Activated naive CD4-positive, alpha-beta T cell treated with anti-CD3 and anti-CD28 coated beads, Interleukin-2, amount 50 U/mL, for 24 hours (primary cell): ENCODE measurements around the gene PDE6H.

Source experiments
- H3K27ac Mint-ChIP-seq: one replicate; pipeline ENCODE4 v1.8.0; 2021; ENCODE audit warnings: mild to moderate bottlenecking, mixed read lengths
- H3K27me3 Mint-ChIP-seq: one replicate; pipeline ENCODE4 v1.8.0; 2021; ENCODE audit warnings: mixed read lengths
- H3K36me3 Mint-ChIP-seq: one replicate; pipeline ENCODE4 v1.8.0; 2021; ENCODE audit warnings: mixed read lengths
- H3K4me1 Mint-ChIP-seq: one replicate; pipeline ENCODE4 v1.8.0; 2021; ENCODE audit warnings: mixed read lengths
- H3K4me3 Mint-ChIP-seq: one replicate; pipeline ENCODE4 v1.8.0; 2021; ENCODE audit warnings: mild to moderate bottlenecking, mixed read lengths
- H3K9me3 Mint-ChIP-seq: one replicate; pipeline ENCODE4 v1.8.0; 2021; ENCODE audit warnings: mixed read lengths

PDE6H gene

DNA sequence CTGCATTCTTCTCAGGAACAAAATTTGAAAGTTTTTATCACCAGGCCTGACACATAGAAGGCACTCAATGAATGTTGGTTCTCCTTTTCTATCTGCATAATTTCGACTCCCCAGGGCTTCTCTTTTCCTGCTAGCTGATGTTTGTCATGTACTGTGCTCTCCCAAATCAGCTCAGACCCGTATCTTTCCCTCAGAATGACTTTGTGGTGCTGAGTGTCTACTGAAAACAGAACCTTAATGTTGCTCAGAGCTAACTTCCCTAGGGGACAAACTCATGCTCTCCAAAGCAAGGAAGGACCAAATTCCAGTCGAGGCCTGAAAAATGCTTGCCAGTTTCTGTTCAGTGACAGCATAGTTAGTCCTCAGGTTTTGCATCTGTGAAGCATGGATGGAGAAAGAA is 13.4 kb upstream of the PDE6H start:
- H3K9me3 Mint-ChIP-seq, result peaks cover 5% of the 10 kb centered on the region
- peaks cover 2% of the 10 kb centered on the region for H3K36me3 Mint-ChIP-seq
- peak overlapping the region; percentile 100 for H3K4me3 Mint-ChIP-seq
- peaks cover 78% of the 10 kb centered on the region for H3K4me1 Mint-ChIP-seq
- H3K27me3 Mint-ChIP-seq, result no peaks in the 10 kb centered on the region
- H3K27ac Mint-ChIP-seq, result peak overlapping the region; percentile 98

DNA sequence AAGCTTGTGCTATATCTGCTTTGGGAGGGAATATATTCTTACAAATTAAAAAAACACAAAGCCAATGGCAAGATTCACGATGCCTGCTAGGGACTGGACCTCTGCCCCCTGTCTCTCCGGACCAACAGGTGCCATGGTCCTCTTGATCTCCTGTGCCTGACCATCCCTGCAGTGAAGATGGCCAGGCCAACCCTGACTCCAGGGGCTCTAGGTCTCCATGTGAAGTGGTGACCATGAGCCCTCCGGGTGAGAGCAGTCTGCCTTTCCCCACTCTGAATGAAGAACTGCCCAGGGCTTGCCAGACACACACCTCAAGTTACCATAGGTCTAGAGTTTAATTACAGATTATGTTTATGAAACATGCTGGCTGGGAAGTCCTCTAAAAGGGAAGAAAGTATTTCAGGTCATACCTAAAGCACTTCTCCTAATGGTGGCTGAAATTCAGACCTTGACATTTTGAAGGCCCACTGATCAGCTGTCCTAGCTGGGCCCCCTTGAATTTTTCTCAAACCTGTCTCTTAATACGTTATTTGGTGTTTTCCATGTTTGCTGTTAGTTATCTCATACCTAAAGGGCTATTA is 12.8 kb upstream of the PDE6H start:
- H3K4me1 Mint-ChIP-seq, result peaks cover 78% of the 10 kb centered on the region
- H3K27me3 Mint-ChIP-seq, result no peaks in the 10 kb centered on the region
- peaks cover 2% of the 10 kb centered on the region for H3K36me3 Mint-ChIP-seq
- H3K4me3 Mint-ChIP-seq, result peak overlapping the region; percentile 100
- peaks cover 5% of the 10 kb centered on the region for H3K9me3 Mint-ChIP-seq
- peak overlapping the region; percentile 98 for H3K27ac Mint-ChIP-seq

DNA sequence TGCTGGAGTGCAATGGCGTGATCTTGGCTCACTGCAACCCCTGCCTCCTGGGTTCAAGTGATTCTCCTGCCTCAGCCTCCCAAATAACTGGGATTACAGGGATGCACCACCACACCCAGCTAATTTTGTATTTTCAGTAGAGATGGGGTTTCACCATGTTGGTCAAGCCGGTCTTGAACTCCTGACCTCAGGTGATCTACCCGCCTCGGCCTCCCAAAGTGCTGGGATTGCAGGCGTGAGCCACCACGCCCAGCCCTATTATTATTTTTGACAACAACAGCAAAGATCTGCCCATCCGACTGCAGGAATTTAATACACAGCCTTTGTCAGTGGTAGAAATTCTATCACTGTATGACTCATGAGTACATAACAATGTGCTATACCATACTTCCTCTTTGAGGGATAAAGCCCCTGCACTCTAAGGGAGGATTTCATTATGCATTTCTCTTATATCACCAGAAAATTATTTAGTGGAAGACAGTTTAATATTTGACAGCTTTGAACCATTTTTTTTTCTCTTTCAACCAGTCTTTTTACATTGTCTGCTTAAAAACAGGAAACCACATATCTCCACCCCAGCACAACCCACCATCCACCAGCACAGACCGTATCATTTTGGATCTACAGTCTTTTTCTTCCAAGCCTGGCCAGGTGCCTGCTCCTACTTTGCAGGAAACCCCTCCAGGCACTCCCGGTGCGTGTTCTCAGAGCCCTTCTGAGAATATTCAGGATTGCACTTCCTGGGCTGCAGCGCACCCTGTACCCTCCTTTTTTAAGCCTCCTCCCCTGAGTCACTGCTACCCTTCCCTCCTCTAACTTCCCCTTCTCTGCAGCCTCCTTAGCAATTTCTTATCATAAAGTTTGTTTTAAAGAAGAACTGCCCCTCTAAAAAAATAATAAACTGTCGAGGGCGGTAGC is 12.0 kb upstream of the PDE6H start:
- peak overlapping the region; percentile 100 for H3K4me3 Mint-ChIP-seq
- H3K27ac Mint-ChIP-seq, result peak overlapping the region; percentile 98
- peaks cover 82% of the 10 kb centered on the region for H3K4me1 Mint-ChIP-seq
- H3K9me3 Mint-ChIP-seq, result peaks cover 5% of the 10 kb centered on the region
- no peaks in the 10 kb centered on the region for H3K27me3 Mint-ChIP-seq
- H3K36me3 Mint-ChIP-seq, result peaks cover 2% of the 10 kb centered on the region

DNA sequence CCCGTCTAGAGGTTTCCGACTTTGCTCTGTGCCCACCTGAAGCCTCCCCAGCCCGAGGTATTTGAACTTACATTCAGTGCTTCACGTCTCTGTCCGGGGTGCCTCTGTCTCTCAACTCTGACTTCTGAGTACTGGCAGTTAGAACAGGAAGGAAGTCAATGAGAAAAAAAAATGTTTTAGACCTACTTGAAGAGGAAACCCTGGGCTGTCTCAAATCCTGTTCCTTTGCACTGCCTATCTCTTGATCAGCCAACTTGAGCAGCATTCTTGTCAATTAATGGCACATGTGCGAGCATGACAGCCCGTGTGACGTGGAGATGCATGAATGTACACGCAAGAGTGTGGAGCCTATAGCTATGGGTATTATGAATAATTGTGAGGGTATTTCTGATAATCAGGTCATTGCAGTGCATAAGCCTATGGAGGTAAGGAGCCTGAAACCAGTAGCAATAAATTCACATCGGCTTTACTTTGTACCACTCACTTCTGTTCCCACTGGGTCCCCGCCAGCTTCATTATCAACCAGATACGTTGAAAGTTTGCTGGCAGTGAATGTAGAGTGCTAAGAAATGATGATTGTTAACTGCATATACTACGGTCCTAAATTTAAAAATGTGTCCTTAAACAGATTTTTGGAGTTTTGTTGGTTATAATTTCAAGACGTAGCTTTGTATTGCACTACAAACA is 11.2 kb upstream of the PDE6H start, which contains the start of gene ARHGDIB:
TSS of gene ARHGDIB (minus strand) at position 136 of the 687 bp plus-strand sequence. CDS start 10,889 bp downstream, outside the sequence.
- Mint-ChIP-seq H3K27ac (peak within 1 kb of the TSS; percentile 98), H3K9me3 (peaks cover 5% of the 10 kb centered on the region), H3K4me3 (peak within 1 kb of the TSS; percentile 100), H3K27me3 (no peaks in the 10 kb centered on the region), H3K36me3 (peaks cover 2% of the 10 kb centered on the region), H3K4me1 (peaks cover 81% of the 10 kb centered on the region)

DNA sequence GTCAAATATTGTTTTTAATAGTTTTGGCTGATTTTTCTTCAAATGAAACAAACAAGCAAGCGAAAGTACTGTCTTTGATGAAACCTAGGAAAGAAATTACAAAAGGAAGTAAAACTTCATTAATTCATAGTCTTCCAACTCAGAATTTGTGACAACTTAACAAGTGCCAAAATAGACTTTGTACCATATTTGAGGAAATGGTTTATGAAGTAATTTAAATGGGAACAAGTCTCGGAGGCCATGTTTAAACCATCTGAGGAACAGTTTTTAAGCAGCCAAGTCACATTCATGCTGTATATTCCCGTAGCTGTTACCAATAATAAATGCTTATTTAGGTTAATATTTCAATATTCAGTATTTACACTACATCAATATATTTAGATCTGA is 10.7 kb upstream of the PDE6H start:
- H3K4me1 Mint-ChIP-seq, result peaks cover 77% of the 10 kb centered on the region
- H3K27me3 Mint-ChIP-seq, result no peaks in the 10 kb centered on the region

DNA sequence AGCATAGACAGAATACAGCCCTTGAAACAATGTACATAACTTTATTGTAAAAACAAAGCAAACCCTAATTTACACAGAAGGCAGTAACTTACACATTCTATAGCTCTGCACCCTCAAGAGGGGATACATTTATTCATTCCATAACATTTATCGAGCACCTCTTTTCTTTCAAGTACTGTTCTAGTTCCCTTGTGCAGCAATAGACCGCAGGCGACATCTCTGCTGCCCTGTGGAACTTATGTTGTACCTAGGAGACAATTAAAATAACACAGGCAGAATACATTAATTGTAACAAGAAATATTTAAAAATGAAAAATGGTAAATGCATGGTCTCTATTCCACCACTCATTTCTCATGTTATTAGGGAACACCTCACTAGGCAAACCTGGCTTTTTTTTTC is 10.0 kb upstream of the PDE6H start:
- H3K4me1 Mint-ChIP-seq, result peaks cover 77% of the 10 kb centered on the region
- H3K9me3 Mint-ChIP-seq, result peaks cover 5% of the 10 kb centered on the region
- H3K4me3 Mint-ChIP-seq, result peak overlapping the region; percentile 71
- H3K27ac Mint-ChIP-seq, result peak overlapping the region; percentile 98
- no peaks in the 10 kb centered on the region for H3K27me3 Mint-ChIP-seq
- H3K36me3 Mint-ChIP-seq, result no peaks in the 10 kb centered on the region

More for the DNA sequence above, 10.7 kb upstream of the PDE6H start:
- Mint-ChIP-seq H3K4me3 (peak overlapping the region; percentile 100), H3K9me3 (peaks cover 5% of the 10 kb centered on the region), H3K27ac (peak overlapping the region; percentile 98), H3K36me3 (peaks cover 2% of the 10 kb centered on the region)

DNA sequence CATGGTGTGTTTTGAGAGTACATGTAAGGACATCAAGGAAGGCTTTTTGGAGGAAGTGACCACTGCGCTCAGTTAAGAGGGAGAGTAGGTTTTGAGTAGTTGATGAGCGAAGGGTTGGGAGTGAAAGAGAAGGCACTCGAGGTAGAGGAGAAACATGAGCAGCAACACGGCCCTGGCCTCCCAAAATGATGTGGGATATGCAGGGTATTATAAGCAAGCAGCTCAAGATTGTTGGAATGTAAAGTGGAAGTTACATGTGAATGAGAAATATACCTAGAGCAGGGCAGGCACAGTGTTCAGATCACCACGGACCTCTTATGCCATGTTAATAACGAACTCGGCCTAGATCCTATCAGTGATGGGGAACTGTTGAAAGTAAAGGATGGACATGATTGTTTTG is 9.3 kb upstream of the PDE6H start:
- H3K27me3 Mint-ChIP-seq, result no peaks in the 10 kb centered on the region
- H3K4me3 Mint-ChIP-seq, result peak overlapping the region; percentile 38
- peaks cover 5% of the 10 kb centered on the region for H3K9me3 Mint-ChIP-seq
- peak overlapping the region; percentile 98 for H3K27ac Mint-ChIP-seq
- peaks cover 78% of the 10 kb centered on the region for H3K4me1 Mint-ChIP-seq
- no peaks in the 10 kb centered on the region for H3K36me3 Mint-ChIP-seq

DNA sequence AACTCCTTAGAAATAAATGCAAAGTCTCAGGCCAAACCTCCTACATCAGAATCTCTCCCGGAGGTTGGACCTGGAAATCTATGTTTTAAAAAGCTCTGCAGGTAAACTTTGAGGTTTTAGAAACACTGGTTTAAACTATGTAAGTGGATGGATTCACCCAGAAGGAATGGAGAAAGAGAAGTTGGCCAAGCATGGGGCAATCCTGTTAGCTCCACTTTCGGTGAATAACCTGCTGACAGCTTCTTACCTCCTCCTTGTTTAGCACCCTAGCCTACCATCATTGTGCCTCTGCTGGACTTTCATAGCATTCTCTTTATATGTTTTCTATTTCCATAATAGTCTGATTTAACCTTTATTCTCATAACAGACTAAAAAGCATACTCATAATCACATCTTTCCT is 8.4 kb upstream of the PDE6H start:
- H3K27ac Mint-ChIP-seq, result peak overlapping the region; percentile 98
- no peaks in the 10 kb centered on the region for H3K36me3 Mint-ChIP-seq
- H3K4me1 Mint-ChIP-seq, result peaks cover 75% of the 10 kb centered on the region
- no peak overlapping the region for H3K4me3 Mint-ChIP-seq
- H3K9me3 Mint-ChIP-seq, result peaks cover 5% of the 10 kb centered on the region
- no peaks in the 10 kb centered on the region for H3K27me3 Mint-ChIP-seq

DNA sequence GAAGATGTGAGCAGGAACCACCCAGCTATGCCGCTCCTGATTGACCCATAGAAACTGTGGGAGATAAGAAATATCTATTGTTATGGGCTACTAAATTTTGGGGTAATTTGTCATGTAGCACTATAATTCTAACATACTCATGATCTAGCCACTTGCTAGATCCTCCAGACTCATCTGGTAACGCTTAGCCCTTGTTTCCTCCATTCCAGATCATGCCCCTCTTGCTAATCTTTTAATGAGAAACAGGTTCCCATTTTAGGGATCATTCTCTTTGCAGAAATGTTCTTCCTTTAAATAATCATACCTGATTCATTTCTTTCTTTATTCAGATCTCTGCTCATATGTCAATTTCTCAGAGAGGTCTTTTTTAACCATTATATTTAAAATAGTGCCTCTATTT is 7.6 kb upstream of the PDE6H start:
- Mint-ChIP-seq H3K27me3 (no peaks in the 10 kb centered on the region), H3K36me3 (peaks cover 3% of the 10 kb centered on the region), H3K4me1 (peaks cover 76% of the 10 kb centered on the region), H3K4me3 (no peak overlapping the region), H3K9me3 (peaks cover 9% of the 10 kb centered on the region), H3K27ac (peak overlapping the region; percentile 98)

DNA sequence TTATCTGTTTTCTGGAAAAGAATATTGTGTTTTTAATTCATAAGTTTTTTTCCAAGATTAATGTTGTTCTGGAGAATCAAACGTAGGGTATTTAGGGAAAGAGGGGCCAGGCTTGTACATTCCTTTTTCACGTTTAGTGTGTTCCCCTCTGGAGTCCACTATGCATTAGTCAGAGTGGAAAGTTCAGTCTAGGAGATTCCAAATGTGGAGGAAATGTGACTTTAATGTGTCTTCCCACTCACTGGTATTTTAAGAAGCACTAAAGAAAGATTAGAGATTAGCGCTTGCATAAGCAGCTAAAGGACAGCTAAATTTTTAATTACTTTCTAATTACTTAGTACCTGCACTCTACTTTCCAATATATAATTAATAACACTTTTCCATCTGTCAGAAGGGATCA is 4.4 kb upstream of the PDE6H start:
- Mint-ChIP-seq H3K4me3 (no peak overlapping the region), H3K27me3 (no peaks in the 10 kb centered on the region), H3K36me3 (peaks cover 3% of the 10 kb centered on the region), H3K9me3 (peaks cover 12% of the 10 kb centered on the region), H3K27ac (no peak overlapping the region), H3K4me1 (peaks cover 83% of the 10 kb centered on the region)

DNA sequence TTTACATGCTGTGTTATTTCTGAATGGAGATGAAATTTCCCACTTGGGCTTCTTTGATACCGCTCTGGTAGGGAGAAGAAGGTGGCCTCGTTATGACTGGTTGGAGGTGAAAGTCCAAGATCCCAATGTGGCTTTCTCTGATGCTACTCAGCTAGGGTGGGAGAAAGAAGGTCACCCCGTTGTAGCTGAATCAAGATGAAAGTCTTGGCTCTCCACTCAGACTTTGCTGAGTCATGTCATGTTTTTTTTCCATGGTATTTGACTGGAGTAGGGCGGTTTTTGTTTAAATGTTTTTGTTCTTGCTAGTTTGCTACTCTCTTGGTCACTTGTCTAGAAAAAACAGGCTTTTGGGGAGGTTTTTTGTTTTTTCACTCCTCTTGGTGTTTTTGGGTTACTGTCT is 2.4 kb upstream of the PDE6H start:
- H3K9me3 Mint-ChIP-seq, result peaks cover 7% of the 10 kb centered on the region
- H3K36me3 Mint-ChIP-seq, result peaks cover 3% of the 10 kb centered on the region
- peaks cover 74% of the 10 kb centered on the region for H3K4me1 Mint-ChIP-seq
- H3K27me3 Mint-ChIP-seq, result no peaks in the 10 kb centered on the region
- H3K4me3 Mint-ChIP-seq, result no peak overlapping the region
- peak overlapping the region; percentile 51 for H3K27ac Mint-ChIP-seq

DNA sequence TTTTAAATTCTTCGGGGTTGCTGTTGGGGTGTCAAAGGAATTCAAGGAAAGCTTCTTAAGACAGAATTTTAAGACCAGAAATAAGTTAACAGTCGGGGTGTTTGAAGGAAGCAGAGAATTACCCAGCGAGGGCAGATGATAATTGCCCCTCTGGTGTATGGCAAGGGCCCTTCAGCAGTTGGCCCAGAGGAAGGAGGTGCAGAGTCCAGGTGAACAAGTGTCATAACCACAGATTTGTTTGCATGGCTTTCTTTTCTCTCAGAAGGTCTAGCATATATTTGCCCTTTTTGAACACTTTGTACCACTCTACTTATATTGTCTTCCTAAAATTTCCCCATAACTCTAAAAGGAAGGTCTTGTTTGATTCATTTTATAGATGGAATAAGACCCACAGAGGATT is 1.8 kb downstream of the PDE6H start:
- Mint-ChIP-seq H3K27ac (no peak overlapping the region), H3K36me3 (peaks cover 3% of the 10 kb centered on the region), H3K27me3 (no peaks in the 10 kb centered on the region), H3K4me1 (peaks cover 62% of the 10 kb centered on the region), H3K4me3 (no peak overlapping the region), H3K9me3 (peaks cover 7% of the 10 kb centered on the region)

DNA sequence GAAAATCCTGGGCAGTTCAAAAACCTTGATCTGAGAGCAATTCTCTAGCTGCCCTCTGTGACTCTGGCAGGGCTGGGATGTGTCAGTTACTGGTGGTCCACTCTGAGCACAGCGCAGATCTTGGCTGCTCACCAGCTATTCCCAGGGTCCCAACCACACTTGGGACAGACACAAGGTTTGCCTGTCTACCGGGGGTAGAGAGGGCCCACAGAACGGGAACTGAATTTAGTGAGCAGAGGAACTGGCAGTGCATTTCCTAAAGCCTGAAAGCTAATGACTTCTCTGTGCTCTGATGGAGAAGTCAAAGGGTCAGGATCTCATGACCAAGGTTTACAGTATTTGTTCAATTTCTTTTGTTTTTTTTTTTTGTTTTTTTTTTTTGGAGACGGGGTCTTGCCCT is 2.6 kb downstream of the PDE6H start:
- peaks cover 62% of the 10 kb centered on the region for H3K4me1 Mint-ChIP-seq
- no peaks in the 10 kb centered on the region for H3K36me3 Mint-ChIP-seq
- H3K27ac Mint-ChIP-seq, result no peak overlapping the region
- H3K27me3 Mint-ChIP-seq, result no peaks in the 10 kb centered on the region
- H3K4me3 Mint-ChIP-seq, result no peak overlapping the region
- H3K9me3 Mint-ChIP-seq, result no peaks in the 10 kb centered on the region

DNA sequence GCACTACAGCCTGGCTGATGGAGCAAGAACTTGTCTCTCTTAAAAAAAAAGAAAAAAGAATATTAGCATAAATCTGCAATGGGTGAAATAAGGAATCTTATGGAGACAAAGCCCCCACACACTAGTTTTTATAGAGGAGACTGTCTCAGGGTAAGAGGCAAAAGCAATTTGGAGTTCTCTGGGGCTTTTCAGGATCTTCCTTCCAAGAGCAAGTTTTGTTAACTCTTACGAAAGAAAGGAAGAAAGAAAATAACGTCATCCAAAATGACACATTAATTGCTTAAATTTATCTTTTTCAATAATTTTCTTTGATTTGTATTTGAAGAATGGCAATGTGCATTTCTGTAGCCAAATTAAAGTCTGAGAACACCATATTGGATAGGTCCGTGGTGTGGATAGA is 3.8 kb downstream of the PDE6H start:
- no peaks in the 10 kb centered on the region for H3K9me3 Mint-ChIP-seq
- H3K4me1 Mint-ChIP-seq, result peaks cover 62% of the 10 kb centered on the region
- no peak overlapping the region for H3K4me3 Mint-ChIP-seq
- H3K36me3 Mint-ChIP-seq, result no peaks in the 10 kb centered on the region
- no peaks in the 10 kb centered on the region for H3K27me3 Mint-ChIP-seq
- H3K27ac Mint-ChIP-seq, result no peak overlapping the region

DNA sequence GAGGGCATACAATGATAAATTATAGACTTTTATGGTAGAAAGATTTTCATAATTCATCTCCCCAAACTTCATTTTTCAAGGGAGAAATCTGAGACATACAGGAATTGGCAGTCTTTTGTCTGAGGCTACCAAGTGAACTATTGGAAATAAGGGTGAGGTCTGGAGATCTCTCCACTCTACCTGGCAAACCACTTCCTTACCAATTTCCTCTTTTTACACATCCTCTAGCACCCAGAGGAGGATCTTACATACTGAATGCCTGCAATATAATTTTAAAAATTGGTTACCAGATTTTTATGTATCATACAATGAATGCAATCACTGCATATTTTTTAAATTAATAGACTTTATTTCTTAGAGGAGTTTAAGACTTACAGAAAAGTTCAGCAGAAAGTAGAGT is 6.6 kb downstream of the PDE6H start:
- Mint-ChIP-seq H3K4me1 (peaks cover 64% of the 10 kb centered on the region), H3K27ac (no peak overlapping the region), H3K27me3 (no peaks in the 10 kb centered on the region), H3K9me3 (no peaks in the 10 kb centered on the region), H3K4me3 (no peak overlapping the region), H3K36me3 (no peaks in the 10 kb centered on the region)

DNA sequence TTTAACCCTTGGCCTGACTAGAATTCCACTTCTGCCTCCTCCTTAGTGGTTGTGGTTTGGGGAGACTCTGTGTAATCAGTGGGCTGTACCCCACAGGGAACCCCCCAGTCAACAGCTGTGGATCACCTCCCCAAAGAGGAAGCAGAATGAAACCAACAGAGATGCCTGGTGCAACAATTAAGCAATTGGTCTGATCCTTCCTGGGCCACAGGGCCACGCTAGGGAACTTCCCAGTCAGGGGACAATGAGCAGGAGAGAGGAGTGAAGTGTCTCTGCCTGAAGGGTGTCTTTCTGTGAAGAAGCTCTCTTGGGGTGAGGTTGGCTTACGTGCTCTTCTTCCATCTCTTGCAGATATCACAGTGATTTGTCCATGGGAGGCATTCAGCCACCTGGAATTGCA is 8.2 kb downstream of the PDE6H start:
- Mint-ChIP-seq H3K4me3 (no peak overlapping the region), H3K27ac (no peak overlapping the region), H3K4me1 (peaks cover 76% of the 10 kb centered on the region)

More for the DNA sequence above, 8.2 kb downstream of the PDE6H start:
- Mint-ChIP-seq H3K9me3 (no peaks in the 10 kb centered on the region), H3K27me3 (no peaks in the 10 kb centered on the region), H3K36me3 (no peaks in the 10 kb centered on the region)
